IMR-90 (cell line): ENCODE results near the gene RFX6. TPM values are rescaled to one million over a fixed set of nuclear protein-coding genes. Genes with fewer than 3 reads are reported as not detected.

Experiments
- ATAC-seq: fragments of 200-7000 bp; cut with Tn5 transposase; 2 replicates; pipeline ENCODE4 v1.9.1; 2020; ENCODE audit warnings: low read depth, mild to moderate bottlenecking, moderate library complexity
- BruUV-seq: library from RNA; stranded (reverse); fragments of 400-500 nt; replicated peaks from 2 replicates; lab custom pipeline; 2021; lab: Mats Ljungman, UMichigan
- CTCF ChIA-PET: fragments of 300-600 bp; formaldehyde crosslinking; extraction: SDS; loops from one replicate; lab custom pipeline; 2021; ENCODE audit warnings: antibody characterized with exemption; lab: Yijun Ruan, JAX
- POLR2A ChIA-PET: fragments of 300-600 bp; sonication (Branson Sonifier 250); formaldehyde crosslinking; loops from one replicate; lab custom pipeline; 2022; ENCODE audit warnings: antibody characterized with exemption; ENCODE audit not compliant: unreplicated experiment; lab: Charles Lee
- DNase-seq: peaks from one replicate; pipeline ENCODE4 v3.0.0; 2013
- H2AFZ ChIP-seq: replicated peaks from 2 replicates; pipeline ENCODE3; 2013; ENCODE audit warnings: low read length, mild to moderate bottlenecking; ENCODE audit not compliant: poor library complexity
- H2AK5ac ChIP-seq: 2 replicates; pipeline ENCODE4 v1.6.1; 2013; ENCODE audit warnings: low read depth, low read length, inconsistent platforms
- H2AK9ac ChIP-seq: replicated peaks from 2 replicates; pipeline ENCODE3; 2013; ENCODE audit warnings: mild to moderate bottlenecking, low read depth, low read length, moderate library complexity; ENCODE audit not compliant: poor library complexity
- H2BK120ac ChIP-seq: 2 replicates; pipeline ENCODE4 v1.6.1; 2013; ENCODE audit warnings: low read depth, low read length, inconsistent platforms
- H2BK15ac ChIP-seq: 3 replicates; pipeline ENCODE4 v1.6.1; 2013; ENCODE audit warnings: low read depth, low read length, inconsistent platforms
- H2BK20ac ChIP-seq: 2 replicates; pipeline ENCODE4 v1.6.1; 2013; ENCODE audit warnings: low read depth, mild to moderate bottlenecking, inconsistent platforms, low read length, moderate library complexity
- H2BK5ac ChIP-seq: 2 replicates; pipeline ENCODE4 v1.6.1; 2013; ENCODE audit warnings: mild to moderate bottlenecking, low read depth, low read length, inconsistent platforms; ENCODE audit not compliant: poor library complexity, severe bottlenecking
- H3K14ac ChIP-seq: replicated peaks from 2 replicates; pipeline ENCODE4 v1.6.1; 2013; ENCODE audit warnings: low read depth, low read length, inconsistent platforms
- H3K18ac ChIP-seq: 2 replicates; pipeline ENCODE4 v1.6.1; 2013; ENCODE audit warnings: low read depth, low read length, control low read depth
- H3K23ac ChIP-seq: 2 replicates; pipeline ENCODE4 v1.6.1; 2013; ENCODE audit warnings: low read depth, low read length, inconsistent platforms
- H3K27ac ChIP-seq: 2 replicates; pipeline ENCODE4 v1.5.1; 2013; ENCODE audit warnings: mild to moderate bottlenecking, control low read depth, low read length; ENCODE audit not compliant: insufficient read depth
- H3K27me3 ChIP-seq: 2 replicates; pipeline ENCODE4 v1.6.1; 2013; ENCODE audit warnings: low read length; ENCODE audit not compliant: control insufficient read depth, insufficient read depth
- H3K36me3 ChIP-seq: 2 replicates; pipeline ENCODE4 v1.6.1; 2013; ENCODE audit warnings: low read length, mixed read lengths; ENCODE audit not compliant: control insufficient read depth, insufficient read depth
- H3K4ac ChIP-seq: 2 replicates; pipeline ENCODE4 v1.6.1; 2013; ENCODE audit warnings: low read depth, low read length, inconsistent platforms
- H3K4me1 ChIP-seq: 2 replicates; pipeline ENCODE4 v1.6.1; 2013; ENCODE audit warnings: low read length, mixed read lengths; ENCODE audit not compliant: control insufficient read depth, insufficient read depth
- H3K4me2 ChIP-seq: 2 replicates; pipeline ENCODE4 v1.6.1; 2013; ENCODE audit warnings: low read depth, mild to moderate bottlenecking, control low read depth, low read length, moderate library complexity
- H3K4me3 ChIP-seq: 2 replicates; pipeline ENCODE4 v1.5.1; 2013; ENCODE audit warnings: low read depth, mild to moderate bottlenecking, control low read depth, low read length, moderate library complexity; ENCODE audit not compliant: insufficient read depth
- H3K56ac ChIP-seq: 2 replicates; pipeline ENCODE4 v1.6.1; 2013; ENCODE audit warnings: low read length, inconsistent platforms; ENCODE audit not compliant: insufficient read depth; ENCODE audit errors: extremely low read depth
- H3K79me1 ChIP-seq, 2 experiments: 2 replicates each; pipeline ENCODE4 v1.6.1; 2013; ENCODE audit warnings: low read length in 2 of 2, inconsistent platforms in 1 of 2, low read depth in 1 of 2
- H3K9ac ChIP-seq: 2 replicates; pipeline ENCODE4 v1.6.1; 2013; ENCODE audit warnings: low read depth, low read length, control low read depth
- H3K9me1 ChIP-seq: 2 replicates; pipeline ENCODE4 v1.6.1; 2013; ENCODE audit warnings: low read length, inconsistent platforms; ENCODE audit not compliant: insufficient read depth
- H3K9me3 ChIP-seq: 2 replicates; pipeline ENCODE4 v1.6.1; 2013; ENCODE audit warnings: low read length; ENCODE audit not compliant: control insufficient read depth, insufficient read depth
- H4K20me1 ChIP-seq: 2 replicates; pipeline ENCODE4 v1.6.1; 2013; ENCODE audit warnings: low read length, inconsistent platforms; ENCODE audit not compliant: insufficient read depth
- H4K5ac ChIP-seq: 2 replicates; pipeline ENCODE4 v1.6.1; 2013; ENCODE audit warnings: mild to moderate bottlenecking, low read depth, low read length, control low read depth
- H4K8ac ChIP-seq, 2 experiments: 2 replicates each; pipeline ENCODE4 v1.6.1; 2013; ENCODE audit warnings: low read depth in 2 of 2, low read length in 2 of 2, control low read depth in 1 of 2, inconsistent platforms in 1 of 2
- H4K91ac ChIP-seq: 2 replicates; pipeline ENCODE4 v1.6.1; 2013; ENCODE audit warnings: low read depth, low read length, inconsistent platforms; ENCODE audit not compliant: insufficient read depth
- BHLHE40 ChIP-seq: fragments of 150-350 bp; IDR thresholded peaks from 2 replicates; pipeline ENCODE4 v1.6.1; 2016; ENCODE audit warnings: mild to moderate bottlenecking, low read depth, low read length
- CEBPB ChIP-seq: IDR thresholded peaks from 2 replicates; pipeline ENCODE4 v1.6.1; 2012; ENCODE audit warnings: low read depth, low read length, improper control_type of control experiment
- CHD1 ChIP-seq: IDR thresholded peaks from 2 replicates; pipeline ENCODE4 v1.6.1; 2012; ENCODE audit warnings: low read depth, low read length, improper control_type of control experiment
- CTCF ChIP-seq: conservative IDR thresholded peaks from 2 replicates; pipeline ENCODE4 v1.5.1; 2012; ENCODE audit warnings: mild to moderate bottlenecking, low read depth, low read length, improper control_type of control experiment
- ELK1 ChIP-seq: fragments of 150-350 bp; IDR thresholded peaks from 2 replicates; pipeline ENCODE4 v1.6.1; 2016; ENCODE audit warnings: low read depth, mild to moderate bottlenecking, low read length, moderate library complexity, borderline replicate concordance
- FOS ChIP-seq: fragments of 150-350 bp; IDR thresholded peaks from 2 replicates; pipeline ENCODE4 v1.6.1; 2016; ENCODE audit warnings: low read depth, low read length
- MAFK ChIP-seq: IDR thresholded peaks from 2 replicates; pipeline ENCODE4 v1.6.1; 2012; ENCODE audit warnings: low read depth, low read length, improper control_type of control experiment
- MAZ ChIP-seq: IDR thresholded peaks from 2 replicates; pipeline ENCODE4 v1.6.1; 2012; ENCODE audit warnings: low read depth, mild to moderate bottlenecking, low read length, improper control_type of control experiment, moderate library complexity, borderline replicate concordance
- MXI1 ChIP-seq: IDR thresholded peaks from 2 replicates; pipeline ENCODE4 v1.6.1; 2012; ENCODE audit warnings: low read depth, mild to moderate bottlenecking, low read length, moderate library complexity, borderline replicate concordance
- NFE2L2 ChIP-seq: fragments of 150-350 bp; IDR thresholded peaks from 2 replicates; pipeline ENCODE4 v1.6.1; 2016; ENCODE audit warnings: low read depth, mild to moderate bottlenecking, low read length
- POLR2A ChIP-seq: IDR thresholded peaks from 2 replicates; pipeline ENCODE4 v1.6.1; 2012; ENCODE audit warnings: mild to moderate bottlenecking, low read depth, low read length
- RAD21 ChIP-seq: IDR thresholded peaks from 2 replicates; pipeline ENCODE4 v1.6.1; 2012; ENCODE audit warnings: low read length, improper control_type of control experiment
- RCOR1 ChIP-seq: IDR thresholded peaks from 2 replicates; pipeline ENCODE4 v1.6.1; 2012; ENCODE audit warnings: mild to moderate bottlenecking, low read length, improper control_type of control experiment; ENCODE audit not compliant: insufficient replicate concordance
- RFX5 ChIP-seq: IDR thresholded peaks from 2 replicates; pipeline ENCODE4 v1.8.0; 2012; ENCODE audit warnings: low read depth, mild to moderate bottlenecking, low read length, moderate library complexity
- SMC3 ChIP-seq: fragments of 150-350 bp; IDR thresholded peaks from 2 replicates; pipeline ENCODE4 v1.6.1; 2016; ENCODE audit warnings: low read depth, mild to moderate bottlenecking, antibody characterized with exemption, low read length, moderate library complexity
- USF2 ChIP-seq: fragments of 150-350 bp; IDR thresholded peaks from 2 replicates; pipeline ENCODE4 v1.6.1; 2017; ENCODE audit warnings: mild to moderate bottlenecking, antibody characterized with exemption, low read length, low read depth
- WGBS, 2 experiments: methylation state at CpG; one replicate each; pipeline versions ENCODE4 v1.1.5 to v1.1.7; 2013; ENCODE audit warnings: missing lambda C conversion rate in 2 of 2; ENCODE audit not compliant: insufficient read length in 1 of 2; ENCODE audit errors: extremely low coverage in 2 of 2; 5-methylcytosine and 5-hydroxymethylcytosine counted together
- dilution Hi-C: fragments of 300-500 bp; cut with HindIII; formaldehyde crosslinking; loops from one replicate; pipeline ENCODE4 v1.14.3; 2018; ENCODE audit warnings: low sequenced_read_pairs; ENCODE audit not compliant: unreplicated experiment
- in situ Hi-C: fragments of 300-500 bp; cut with MboI; formaldehyde crosslinking; loops from 3 replicates; pipeline ENCODE4 v1.14.3; 2019; ENCODE audit warnings: low sequenced_read_pairs, inconsistent platforms, mixed read lengths
- intact Hi-C: fragments of 100-400 bp; cut with micrococcal nuclease; formaldehyde crosslinking; loops from 2 replicates; pipeline ENCODE4 v1.10.0; 2022
- polyA plus RNA-seq, 3 experiments: library from polyadenylated mRNA; depleted of rRNA; stranded (reverse); fragments of >200 nt; gene quantifications; 2 replicates each; pipeline ENCODE4 v1.2.3, GENCODE V29; 2012; ENCODE audit warnings: low replicate concordance in 1 of 3
- total RNA-seq: library from RNA; depleted of rRNA; stranded (reverse); fragments of >200 nt; gene quantifications from 2 replicates; pipeline ENCODE4 v1.2.3, GENCODE V29; 2012

RFX6 gene
- total and polyA plus RNA-seq, 2 of the 4 experiments (the other 2 are of a cell fraction): not detected

- no CpG with 5 or more reads among the region's 3 CpGs for WGBS, 2 experiments
- BruUV-seq: no TSS peak
- H3K9ac ChIP-seq: no peak overlapping the region
Observed at GRCh38 chr6:116902634-116903033, 25.6 kb downstream of the RFX6 start.

More at GRCh38 chr6:116902634-116903033, 25.6 kb downstream of the RFX6 start:
- H3K4me2 ChIP-seq: no peak overlapping the region
- H4K8ac ChIP-seq: no peak overlapping the region
- no peak overlapping the region for H3K14ac ChIP-seq
- H2AK9ac ChIP-seq: no peak overlapping the region
- no peak overlapping the region for H3K56ac ChIP-seq
- H2AFZ ChIP-seq: no peak overlapping the region
- no peak for ATAC-seq
- H4K20me1 ChIP-seq: no peaks in the 10 kb centered on the region
- H2BK120ac ChIP-seq: no peak overlapping the region
- ChIA-PET CTCF (no interaction called here), POLR2A (no interaction called here)
- no peak overlapping the region for H4K91ac ChIP-seq
- H3K4ac ChIP-seq: no peak overlapping the region
- no peaks in the 10 kb centered on the region for H3K9me3 ChIP-seq
- H3K27me3 ChIP-seq: no peaks in the 10 kb centered on the region
- no peaks in the 10 kb centered on the region for H3K36me3 ChIP-seq
- H3K23ac ChIP-seq: no peak overlapping the region
- no peaks in the 10 kb centered on the region for H3K9me1 ChIP-seq
- H3K4me1 ChIP-seq: no peaks in the 10 kb centered on the region
- H2AK5ac ChIP-seq: no peak overlapping the region
- no peak overlapping the region for H2BK20ac ChIP-seq
- TF ChIP-seq USF2 (no peak), NFE2L2 (no peak), BHLHE40 (no peak), FOS (no peak), RFX5 (no peak), RAD21 (no peak), MXI1 (no peak), CTCF (no peak), CEBPB (no peak), MAZ (no peak), CHD1 (no peak), ELK1 (no peak), MAFK (no peak), RCOR1 (no peak), SMC3 (no peak), POLR2A (no peak)
- in situ Hi-C loops (no loop called here), intact Hi-C loops (no loop called here), dilution Hi-C loops (no loop called here)
- no peak overlapping the region for H3K27ac ChIP-seq
- H2BK5ac ChIP-seq: no peak overlapping the region
- H3K18ac ChIP-seq: no peak overlapping the region
- no peak overlapping the region for H4K5ac ChIP-seq
- H3K4me3 ChIP-seq: no peak overlapping the region
- no peak for DNase-seq
- no peak overlapping the region for H2BK15ac ChIP-seq
- H3K79me1 ChIP-seq: no peaks in the 10 kb centered on the region
